HG02759 (cell line): ENCODE measurements around the gene STKLD1.
A peak's percentile ranks its signal among the peaks of the same experiment; 100 is the strongest.
"Not testable (repeated sequence)": the region's sequence is repeated elsewhere in the genome, so short reads cannot be mapped to it uniquely, and the experiment has no call there.

Experiments
- ATAC-seq: cut with Tn5 transposase; IDR thresholded peaks from one replicate; pipeline ENCODE4 v1.9.1; 2021; ENCODE audit warnings: mild to moderate bottlenecking, moderate library complexity; ENCODE audit not compliant: unreplicated experiment

Gene STKLD1

DNA sequence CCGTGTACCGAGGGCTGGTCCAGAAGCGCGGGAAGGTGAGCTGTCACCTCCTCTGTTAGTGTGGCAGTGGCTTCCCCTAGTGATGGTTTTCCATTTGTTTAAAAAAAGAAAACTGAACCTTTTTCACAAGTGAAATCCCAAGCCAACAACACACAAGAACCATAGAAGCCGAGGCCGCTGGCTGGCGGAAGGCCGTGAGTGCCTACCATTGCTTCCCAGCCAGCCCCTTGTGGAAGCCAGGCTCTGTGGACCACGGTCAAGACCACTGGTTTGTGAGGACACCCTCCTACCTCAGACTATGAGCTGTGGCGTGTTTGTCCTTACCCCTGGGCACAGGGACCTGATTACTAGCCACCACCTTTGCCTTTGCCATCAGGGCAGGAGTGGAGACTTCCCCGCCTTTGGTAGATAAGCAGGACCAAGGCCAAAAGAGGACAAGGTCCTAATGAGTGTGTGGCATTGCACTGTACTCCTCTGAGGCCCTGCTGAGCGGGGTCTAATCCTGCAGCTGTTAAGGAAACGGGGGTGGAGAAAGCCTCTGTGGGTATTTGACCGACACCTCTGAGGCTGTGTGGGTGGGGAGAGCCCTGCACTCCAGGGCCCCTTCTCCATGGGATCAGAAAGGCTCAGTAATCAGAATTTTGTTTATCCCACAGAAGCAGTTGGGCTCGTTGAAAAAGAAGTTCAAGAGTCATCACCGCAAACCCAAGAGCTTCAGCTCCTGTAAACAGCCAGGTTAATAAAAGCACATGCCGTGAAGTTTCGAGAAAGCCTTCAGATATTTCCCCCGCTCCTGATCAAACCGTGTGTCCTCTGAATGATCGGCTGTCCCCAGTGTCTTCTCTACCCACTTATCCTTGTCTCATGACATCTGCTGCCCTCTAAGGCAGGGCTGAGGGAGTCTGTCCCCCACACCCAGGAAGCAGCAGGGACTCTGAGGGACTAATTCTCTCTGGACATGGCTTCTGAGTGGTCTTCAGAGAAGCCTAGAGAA lies 15.5 kb upstream of the STKLD1 start:
- no peak for ATAC-seq

- no peak for ATAC-seq
These were observed 14.6 kb upstream of the STKLD1 start for GRCh38 chr9:133361507-133362092.

- ATAC-seq: no peak
These were observed 13.7 kb upstream of the STKLD1 start for GRCh38 chr9:133362359-133363044.

DNA sequence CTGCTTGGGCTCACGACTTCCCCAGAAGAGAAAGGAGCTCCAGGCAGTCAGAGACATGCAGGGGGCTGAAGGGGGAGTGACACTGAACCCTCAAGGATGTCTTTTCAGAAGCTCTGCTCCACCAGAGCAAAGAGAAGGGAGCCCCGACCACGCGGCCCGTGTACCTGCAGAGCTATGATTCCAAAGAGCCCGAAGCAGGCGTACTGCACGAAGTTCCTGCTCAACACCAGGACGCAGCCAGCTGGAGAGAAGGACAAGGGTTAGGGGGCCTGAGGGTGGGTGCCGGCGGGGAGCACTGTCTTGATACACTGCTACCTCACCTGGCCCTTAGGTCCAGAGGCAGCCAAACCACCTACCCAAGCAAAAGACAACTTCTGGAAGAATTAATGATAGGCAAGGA lies 9.7 kb upstream of the STKLD1 start:
- ATAC-seq: no peak

- no peak for ATAC-seq
These were observed 8.9 kb upstream of the STKLD1 start for GRCh38 chr9:133367221-133367620.

DNA sequence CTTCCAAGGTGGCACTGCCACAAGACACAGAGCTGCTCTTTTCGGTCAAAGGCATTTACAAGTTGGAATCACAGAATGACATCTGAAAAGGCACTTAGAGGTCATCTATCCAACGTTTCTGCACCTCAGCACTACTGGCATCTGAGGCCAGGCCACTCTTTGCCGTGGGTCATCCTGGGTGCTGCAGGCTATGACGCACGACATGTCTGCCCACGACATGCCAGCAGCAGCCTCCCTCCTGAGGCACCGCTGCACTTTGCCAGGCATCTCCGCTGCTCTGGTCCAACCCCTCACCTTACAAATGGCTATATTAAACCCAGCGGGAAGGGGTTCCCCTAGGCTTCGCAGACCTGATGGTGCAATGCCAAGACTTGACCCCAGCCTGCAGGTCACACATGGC lies 8.4 kb upstream of the STKLD1 start:
- no peak for ATAC-seq

- ATAC-seq: no peak
These were observed 7.8 kb upstream of the STKLD1 start for GRCh38 chr9:133368249-133368881.

DNA sequence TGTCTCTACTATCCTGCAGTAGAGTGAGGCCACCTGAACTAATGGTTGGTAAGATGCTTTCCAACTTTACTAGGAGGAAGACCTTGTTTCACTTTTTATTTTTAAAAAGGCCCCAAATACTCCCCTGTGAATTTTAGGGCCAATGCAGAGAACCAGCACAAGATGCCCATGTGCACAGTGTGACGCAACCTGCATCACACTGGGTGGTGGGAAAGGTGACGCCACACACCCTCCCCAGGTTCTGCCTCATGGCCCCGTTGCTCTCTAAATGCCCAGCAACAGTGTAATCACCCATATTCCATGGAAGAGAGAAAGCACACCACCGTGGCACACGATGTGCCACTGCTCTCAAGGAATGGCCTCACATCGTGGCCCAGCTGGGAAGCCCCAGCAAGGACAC lies 6.7 kb upstream of the STKLD1 start:
- ATAC-seq: no peak

GRCh38 chr9:133369933-133370332 lies 6.2 kb upstream of the STKLD1 start:
- no peak for ATAC-seq

DNA sequence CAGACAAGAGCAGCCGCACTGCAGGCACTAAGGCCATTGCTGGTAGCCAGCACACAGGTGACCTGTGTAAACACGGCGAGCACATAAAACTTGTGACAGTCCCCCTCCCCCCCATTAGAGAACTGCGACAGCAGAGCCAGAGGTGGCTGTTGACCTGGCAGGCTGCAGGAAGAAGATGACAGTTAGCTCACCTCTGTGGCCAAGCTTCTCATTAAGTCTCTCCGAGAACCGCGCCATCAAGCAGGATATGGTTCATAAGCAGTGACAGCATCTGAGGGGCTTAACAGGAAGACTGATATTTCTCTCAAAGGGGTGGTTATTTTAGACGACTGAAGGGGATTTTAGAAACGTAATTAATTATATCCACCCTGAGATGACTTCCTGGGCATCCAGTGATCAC lies 5.5 kb upstream of the STKLD1 start:
- ATAC-seq: no peak

- no peak for ATAC-seq
These were observed 4.9 kb upstream of the STKLD1 start for GRCh38 chr9:133371261-133371711.

- no peak for ATAC-seq
These were observed 4.0 kb upstream of the STKLD1 start for GRCh38 chr9:133372144-133372543.

DNA sequence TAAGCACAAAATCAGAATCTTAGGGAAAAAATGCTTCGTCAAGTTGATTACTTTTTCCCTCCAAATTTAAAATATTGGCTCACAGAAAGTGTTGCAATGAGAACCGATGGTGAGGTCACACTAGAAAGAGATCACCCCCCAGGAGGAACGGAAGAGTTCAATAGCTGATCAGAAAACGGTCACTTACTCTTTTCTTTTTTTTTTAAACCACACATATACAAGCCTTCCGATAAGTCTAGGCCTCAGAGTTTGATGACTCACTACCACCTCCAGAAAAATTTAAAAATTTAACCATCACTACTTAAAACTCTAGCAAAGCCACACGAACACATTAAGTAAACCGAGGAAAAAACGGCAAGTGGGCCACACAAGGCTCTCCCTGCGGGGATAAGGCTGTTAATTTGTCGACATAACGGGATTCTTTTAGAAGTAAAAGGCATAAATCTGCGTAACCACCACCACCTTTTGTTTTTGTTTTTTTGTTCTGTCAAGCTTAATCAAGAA lies 1.5 kb upstream of the STKLD1 start:
- no peak for ATAC-seq

GRCh38 chr9:133375116-133375723 lies 946 bp upstream of the STKLD1 start:
- ATAC-seq: peak; percentile 23

- ATAC-seq: not testable (repeated sequence)
These were observed 1.1 kb downstream of the STKLD1 start for GRCh38 chr9:133377280-133377679.

DNA sequence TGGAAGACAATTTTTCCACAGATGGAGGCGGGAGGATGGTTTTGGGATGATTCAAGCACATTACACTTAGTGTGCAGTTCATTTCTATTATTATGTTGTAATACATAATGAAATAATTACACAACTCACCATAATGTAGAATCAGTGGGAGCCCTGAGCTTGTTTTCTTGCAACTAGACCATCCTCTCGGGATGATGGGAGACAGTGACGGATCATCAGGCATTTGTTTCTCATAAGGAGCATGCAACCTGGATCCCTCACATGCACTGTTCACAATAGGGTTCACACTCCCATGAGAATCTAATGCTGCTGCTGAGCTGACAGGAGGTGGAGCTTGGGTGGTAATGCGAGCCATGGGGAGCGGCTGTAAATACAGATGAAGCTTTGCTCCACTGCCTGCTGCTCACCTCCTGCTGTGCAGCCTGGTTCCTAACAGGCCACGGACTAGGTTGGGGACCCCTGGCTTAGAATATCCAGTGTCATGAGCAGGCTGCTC lies 1.6 kb downstream of the STKLD1 start:
- ATAC-seq: no peak

GRCh38 chr9:133378408-133378962 lies 2.3 kb downstream of the STKLD1 start:
- ATAC-seq: no peak

DNA sequence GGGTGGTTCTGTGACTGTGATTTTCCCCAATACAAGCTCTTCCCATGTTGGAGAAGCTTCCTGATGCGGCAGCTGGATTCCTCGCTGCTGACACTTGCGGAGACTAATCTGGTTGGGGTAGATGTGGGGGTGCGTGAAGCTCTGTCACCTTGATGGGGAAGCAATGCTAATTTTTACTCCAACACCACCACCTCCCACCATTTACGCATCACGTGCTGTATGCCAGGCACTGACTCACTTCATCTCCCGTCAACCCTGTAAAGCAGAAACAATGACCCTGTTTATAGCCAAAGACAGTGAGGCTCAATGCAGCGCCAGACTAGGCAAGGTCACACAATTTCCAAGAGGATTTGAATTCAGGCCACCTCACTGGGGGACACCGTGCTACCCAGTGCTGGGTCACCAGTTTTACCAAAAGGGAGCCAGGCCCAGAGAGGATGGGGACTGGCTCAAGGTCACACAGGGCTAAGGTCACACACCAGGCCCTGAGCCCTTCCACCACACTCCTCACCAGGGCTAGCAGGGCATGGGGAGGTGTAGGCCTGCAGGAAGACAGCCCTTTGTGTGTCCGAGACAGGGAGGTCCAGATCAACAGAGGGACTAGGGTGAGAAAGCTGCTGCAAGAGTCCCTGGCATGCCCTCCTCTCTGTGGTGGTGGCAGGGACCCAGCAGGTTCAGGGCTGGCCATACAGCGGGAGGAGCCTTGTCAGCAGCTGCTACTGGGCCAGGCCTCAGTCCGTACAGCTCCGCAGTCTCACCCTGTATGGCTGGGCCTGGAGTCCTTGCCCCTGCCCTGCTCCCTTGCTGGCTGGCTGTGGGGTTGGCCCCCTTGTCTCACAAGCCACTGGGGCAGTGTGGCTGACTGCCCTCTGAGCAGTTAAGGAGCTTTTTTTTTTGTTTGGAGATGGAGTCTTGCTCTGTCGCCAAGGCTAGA lies 3.3 kb downstream of the STKLD1 start:
- ATAC-seq: no peak

GRCh38 chr9:133380734-133381133 lies 4.6 kb downstream of the STKLD1 start:
- no peak for ATAC-seq
